Measurements from ENCODE around the gene RNF26.

The RNF26 gene

DNA sequence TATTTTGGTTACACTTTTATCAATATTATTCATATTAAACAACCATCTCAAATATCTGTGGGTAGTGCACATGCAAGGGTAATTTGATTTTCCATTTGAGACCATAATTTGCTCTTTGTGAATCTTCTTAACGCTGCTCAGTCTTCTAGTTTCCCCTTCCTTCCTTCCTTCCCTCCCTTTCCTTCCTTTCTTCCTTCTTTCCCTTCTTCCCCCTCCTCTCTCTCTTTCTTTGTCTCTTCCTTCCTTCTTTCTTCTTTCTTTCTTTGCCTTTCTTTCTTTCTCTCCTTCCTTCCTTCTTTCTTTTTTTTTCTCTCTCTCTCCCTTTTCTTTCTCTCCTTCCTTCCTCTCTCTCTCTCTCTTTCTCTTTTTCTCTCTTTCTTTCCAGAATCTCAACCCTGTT lies 4.1 kb upstream of the RNF26 start:
- TF ChIP-seq, protein P1, sequence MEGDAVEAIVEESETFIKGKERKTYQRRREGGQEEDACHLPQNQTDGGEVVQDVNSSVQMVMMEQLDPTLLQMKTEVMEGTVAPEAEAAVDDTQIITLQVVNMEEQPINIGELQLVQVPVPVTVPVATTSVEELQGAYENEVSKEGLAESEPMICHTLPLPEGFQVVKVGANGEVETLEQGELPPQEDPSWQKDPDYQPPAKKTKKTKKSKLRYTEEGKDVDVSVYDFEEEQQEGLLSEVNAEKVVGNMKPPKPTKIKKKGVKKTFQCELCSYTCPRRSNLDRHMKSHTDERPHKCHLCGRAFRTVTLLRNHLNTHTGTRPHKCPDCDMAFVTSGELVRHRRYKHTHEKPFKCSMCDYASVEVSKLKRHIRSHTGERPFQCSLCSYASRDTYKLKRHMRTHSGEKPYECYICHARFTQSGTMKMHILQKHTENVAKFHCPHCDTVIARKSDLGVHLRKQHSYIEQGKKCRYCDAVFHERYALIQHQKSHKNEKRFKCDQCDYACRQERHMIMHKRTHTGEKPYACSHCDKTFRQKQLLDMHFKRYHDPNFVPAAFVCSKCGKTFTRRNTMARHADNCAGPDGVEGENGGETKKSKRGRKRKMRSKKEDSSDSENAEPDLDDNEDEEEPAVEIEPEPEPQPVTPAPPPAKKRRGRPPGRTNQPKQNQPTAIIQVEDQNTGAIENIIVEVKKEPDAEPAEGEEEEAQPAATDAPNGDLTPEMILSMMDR (conservative IDR thresholded peaks at IDR 0.05), result no peak
- TF ChIP-seq ZFX (IDR thresholded peaks at IDR 0.05), result no peak

DNA sequence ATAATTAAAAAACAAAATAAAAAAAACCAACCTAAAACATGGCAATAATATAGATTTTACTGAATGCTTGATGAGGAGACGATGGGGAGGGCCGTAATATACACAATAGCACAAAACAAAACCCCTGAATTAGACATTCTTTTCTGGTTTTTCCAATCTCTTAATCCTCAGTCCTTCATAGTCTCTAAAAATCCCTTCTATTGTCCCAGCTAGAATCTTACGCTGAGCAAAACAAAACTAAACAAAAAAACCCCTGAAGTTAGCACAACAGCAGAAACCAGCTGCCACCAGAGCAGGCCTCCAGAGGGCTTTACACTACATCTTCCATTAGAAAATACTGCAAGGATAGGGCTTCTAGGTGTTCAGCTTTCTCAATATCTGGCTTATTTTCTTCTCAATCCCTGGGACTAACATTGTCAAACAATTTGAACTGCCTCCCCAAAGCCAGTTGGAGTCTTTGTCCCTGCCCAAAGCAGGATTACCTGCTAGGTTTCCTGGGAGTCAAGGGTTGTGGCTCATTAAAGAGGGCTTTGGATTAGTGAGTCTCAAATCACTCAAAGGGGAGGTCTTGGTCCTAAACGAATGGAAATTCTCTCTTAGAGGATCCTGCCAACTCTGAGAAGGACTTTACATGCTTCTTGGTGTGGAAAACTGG lies 2.1 kb upstream of the RNF26 start:
- TF ChIP-seq, protein P1 (conservative IDR thresholded peaks at IDR 0.05), result no peak
- no peak for TF ChIP-seq ZFX (IDR thresholded peaks at IDR 0.05)
- H3K27ac ChIP-seq, result no peak overlapping the region; the same call in 1 of the 2 replicates

More for the DNA sequence above, 4.1 kb upstream of the RNF26 start:
- H3K27ac ChIP-seq, result no peak overlapping the region

DNA sequence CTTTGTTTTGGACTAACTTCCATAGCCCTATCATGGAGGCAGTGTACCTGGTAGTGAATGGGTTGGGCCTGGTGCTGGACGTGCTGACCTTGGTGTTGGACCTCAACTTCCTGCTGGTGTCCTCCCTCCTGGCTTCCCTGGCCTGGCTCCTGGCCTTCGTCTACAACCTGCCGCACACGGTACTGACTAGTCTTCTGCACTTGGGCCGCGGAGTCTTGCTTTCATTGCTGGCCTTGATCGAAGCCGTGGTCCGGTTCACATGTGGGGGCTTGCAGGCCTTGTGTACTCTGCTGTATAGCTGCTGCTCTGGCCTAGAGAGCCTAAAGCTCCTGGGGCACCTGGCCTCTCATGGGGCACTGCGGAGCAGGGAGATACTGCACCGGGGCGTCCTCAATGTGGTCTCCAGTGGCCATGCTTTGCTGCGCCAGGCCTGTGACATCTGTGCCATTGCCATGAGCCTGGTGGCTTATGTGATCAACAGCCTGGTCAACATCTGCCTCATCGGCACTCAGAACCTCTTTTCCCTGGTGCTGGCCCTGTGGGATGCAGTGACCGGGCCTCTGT lies 846 bp downstream of the RNF26 start:
- peak overlapping the region; percentile 84 for H3K27ac ChIP-seq
- no peak for TF ChIP-seq ZFX (IDR thresholded peaks at IDR 0.05)
- TF ChIP-seq, protein P1 (conservative IDR thresholded peaks at IDR 0.05), result no peak

DNA sequence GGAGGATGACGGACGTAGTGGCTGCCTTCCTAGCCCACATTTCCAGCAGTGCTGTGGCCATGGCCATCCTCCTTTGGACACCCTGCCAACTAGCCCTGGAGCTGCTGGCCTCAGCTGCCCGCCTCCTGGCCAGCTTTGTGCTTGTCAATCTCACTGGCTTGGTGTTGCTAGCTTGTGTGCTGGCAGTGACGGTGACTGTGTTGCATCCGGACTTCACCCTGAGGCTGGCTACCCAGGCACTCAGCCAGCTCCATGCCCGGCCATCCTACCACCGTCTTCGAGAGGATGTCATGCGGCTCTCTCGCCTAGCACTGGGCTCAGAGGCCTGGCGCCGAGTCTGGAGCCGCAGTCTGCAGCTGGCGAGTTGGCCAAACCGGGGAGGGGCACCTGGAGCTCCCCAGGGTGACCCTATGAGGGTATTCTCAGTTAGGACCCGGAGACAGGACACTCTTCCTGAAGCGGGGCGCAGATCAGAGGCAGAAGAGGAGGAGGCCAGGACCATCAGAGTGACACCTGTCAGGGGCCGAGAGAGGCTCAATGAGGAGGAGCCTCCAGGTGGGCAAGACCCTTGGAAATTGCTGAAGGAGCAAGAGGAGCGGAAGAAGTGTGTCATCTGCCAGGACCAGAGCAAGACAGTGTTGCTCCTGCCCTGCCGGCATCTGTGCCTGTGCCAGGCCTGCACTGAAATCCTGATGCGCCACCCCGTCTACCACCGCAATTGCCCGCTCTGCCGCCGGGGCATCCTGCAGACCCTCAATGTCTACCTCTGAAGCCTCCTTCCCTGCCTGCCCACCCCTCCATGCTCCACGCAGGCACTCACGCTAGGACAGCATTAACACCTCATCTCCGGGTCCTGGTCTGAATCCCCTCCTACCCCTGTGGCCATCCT lies 1.6 kb downstream of the RNF26 start:
- H3K27ac ChIP-seq, result peak overlapping the region; percentile 84
- TF ChIP-seq, protein P1 (conservative IDR thresholded peaks at IDR 0.05), result no peak
- TF ChIP-seq ZFX (IDR thresholded peaks at IDR 0.05), result no peak

- no peak for TF ChIP-seq ZFX (IDR thresholded peaks at IDR 0.05)
- TF ChIP-seq, protein P1 (conservative IDR thresholded peaks at IDR 0.05), result no peak
- no peak overlapping the region for H3K27ac ChIP-seq
Measured at GRCh38 chr11:119336744-119337469, 2.6 kb downstream of the RNF26 start.

DNA sequence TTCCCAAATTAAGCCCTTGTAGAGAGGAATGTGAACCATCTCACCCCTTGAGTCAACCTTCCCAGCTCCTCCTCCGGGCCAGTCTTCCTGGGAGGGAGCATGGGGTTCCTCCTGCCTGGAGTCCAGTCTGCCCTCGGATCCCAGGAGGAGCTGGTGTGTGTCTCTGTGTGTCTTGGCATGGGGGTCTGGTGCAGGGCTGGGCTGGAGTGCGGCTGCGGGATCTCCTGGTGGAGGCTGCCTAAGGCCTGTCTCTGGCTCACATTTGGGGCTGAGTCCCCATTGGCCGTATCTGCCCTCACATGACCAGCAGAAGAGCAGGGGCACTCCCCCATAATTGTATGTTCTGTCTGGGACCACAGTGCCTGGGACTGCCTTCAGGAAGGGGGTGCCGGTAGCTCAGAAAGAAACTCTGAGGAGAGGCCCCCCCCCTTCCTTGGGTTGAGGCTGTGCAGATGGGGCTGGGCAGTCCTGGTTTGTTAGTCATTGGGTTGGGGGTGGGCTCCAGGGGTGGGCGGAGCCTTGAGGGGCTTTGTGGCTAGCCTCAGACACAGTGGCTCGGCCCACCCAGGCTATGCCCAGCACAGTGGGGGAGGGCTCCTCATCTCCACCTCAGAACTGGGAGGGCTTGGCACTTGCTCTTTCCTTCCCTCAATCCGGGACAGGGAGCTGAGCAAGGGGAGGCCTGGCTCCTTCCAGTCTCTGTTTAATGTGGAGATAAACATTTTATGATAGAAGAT lies 3.4 kb downstream of the RNF26 start:
- H3K27ac ChIP-seq, result no peak overlapping the region
- TF ChIP-seq, protein P1 (conservative IDR thresholded peaks at IDR 0.05), result 0 out of 2 replicates have a peak, but pooled peaks have one; percentile 32
- no peak for TF ChIP-seq ZFX (IDR thresholded peaks at IDR 0.05)
